Cerebellar cortex (tissue), 1 donor: ENCODE measurements around the gene PTK6.

ENCODE experiments used
- DNase-seq: peaks from one replicate; pipeline ENCODE4 v3.0.0-alpha.2; 2015; ENCODE audit warnings: low spot score

PTK6 gene

DNA sequence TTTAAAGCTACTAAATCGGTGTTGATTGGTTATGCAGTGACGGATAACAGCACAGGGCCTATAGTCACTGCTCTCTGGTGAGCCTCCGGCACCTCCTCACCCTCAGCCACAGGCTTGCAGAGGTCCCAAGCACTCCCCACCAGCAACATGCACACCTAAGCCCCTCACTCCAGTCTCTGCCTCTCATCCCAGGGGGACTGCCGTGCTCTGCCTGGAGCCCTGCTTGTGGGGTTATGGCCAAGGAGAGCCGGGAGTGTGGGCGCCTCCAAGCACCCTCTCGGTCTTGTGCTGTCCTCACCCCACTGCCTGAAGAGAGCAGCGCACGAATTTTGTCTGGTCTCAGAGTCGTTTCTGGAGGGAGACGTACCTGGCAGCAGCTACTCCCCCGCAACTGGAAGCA, 31.5 kb downstream of the PTK6 start:
- no peak for DNase-seq

- DNase-seq, result no peak
These were observed 31.9 kb downstream of the PTK6 start for GRCh38 chr20:63505281-63505680.

DNA sequence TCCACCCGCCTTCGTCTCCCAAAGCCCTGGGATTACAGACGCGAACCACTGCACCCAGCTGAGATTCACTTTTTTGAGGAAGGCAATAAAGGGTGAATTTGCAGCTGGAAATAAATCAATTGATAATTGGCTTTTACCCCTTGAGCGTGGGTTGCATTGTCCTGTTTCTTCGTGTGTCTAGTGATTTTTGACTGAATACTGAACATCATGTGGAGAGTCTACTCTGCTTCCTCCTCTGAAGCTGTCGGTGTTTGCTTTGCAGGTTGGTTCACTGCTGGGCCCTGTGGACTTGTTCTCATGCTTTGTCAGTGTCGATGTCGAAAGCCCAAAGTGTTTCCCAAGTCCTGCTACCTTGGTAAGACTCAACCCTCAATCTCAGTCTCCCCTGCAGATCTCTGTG, 32.5 kb downstream of the PTK6 start:
- DNase-seq, result no peak

DNA sequence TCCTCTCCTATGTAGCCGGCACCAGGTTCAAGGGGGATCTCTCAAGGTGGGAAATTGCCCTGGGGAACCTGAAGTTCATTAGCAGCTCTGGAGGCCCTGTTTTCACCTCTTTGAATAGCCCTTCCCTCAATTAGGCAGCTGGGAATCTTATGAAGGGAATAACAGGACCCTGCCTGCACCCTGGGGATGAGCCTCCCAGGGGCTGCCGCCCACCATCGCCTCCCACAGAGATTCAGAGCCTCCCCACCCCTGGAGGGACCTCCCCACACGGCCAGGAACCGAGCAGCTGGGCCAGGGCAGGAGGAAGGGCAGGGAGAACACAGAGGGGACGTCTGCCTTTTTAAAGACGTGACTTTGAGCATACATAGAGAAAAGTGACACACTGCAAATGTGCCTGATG, 33.7 kb downstream of the PTK6 start:
- no peak for DNase-seq

DNA sequence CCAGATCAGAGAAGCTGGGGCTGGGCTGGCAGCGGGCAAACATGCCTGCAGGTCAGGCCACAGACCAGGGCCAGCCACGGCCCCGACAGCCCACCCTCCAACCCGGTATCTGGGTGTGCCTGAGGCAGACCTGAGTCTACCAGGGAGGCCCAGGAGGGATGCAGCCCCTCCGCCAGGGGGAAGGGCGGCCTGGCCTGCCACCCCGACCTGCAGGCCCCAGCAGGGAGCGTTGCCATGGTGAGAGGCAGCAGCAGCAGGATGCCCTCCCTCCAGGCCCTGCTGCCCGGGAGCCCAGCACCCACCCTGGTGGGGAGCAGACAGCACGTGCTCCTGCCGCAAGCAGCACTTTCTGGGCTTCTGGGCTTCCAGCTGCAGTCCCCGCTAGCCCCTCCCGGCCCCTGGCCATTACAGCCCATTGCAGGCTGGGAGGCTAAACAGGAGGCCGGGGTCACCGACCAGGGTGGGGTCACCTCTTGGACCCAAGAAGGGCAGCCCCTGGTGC, 34.5 kb downstream of the PTK6 start:
- no peak for DNase-seq

DNA sequence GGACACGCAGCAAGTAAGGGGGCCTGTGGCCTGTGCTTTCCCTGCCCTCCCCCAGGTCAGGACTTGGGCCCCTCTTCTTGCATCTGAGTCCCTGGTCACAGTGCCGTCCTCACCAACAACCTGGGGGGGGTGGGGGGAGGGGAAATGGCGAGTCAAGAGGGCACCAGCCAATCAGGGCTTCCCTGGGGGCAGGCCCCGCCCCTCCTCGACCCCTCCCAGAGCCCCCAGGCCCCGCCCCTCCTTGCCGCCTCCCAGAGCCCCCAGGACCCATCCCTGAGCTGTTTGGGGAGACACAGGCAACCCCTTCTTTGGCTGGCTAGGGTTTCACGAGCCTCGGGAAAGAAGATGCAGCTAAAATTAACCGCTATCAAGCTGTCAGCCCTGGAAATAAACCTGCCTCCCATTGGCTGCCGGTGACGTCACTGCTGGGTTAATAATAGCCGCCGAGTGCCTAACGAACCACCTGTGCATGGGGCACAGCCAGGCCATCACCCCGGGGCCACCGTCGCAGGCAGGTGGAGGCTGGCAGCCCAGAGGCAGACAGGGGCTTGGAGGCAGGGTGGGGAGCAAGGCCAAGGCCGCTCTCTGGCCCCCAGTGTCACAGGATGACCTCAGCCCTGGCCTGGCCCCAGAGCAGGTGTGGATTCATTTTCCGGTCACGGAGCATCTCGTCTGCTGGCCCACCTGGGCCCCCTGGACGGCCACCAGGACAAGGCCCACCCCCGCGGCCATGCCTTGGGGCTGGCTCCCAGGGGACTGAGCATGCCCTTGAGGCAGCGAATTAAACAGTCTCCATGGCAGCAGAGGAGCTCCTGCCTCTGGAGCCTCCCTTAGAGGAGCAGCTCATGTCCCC, 35.1 kb downstream of the PTK6 start:
- DNase-seq, result peak; percentile 98

GRCh38 chr20:63500902-63501817, 36.0 kb downstream of the PTK6 start:
- peak; percentile 57 for DNase-seq

GRCh38 chr20:63500151-63500901, 36.9 kb downstream of the PTK6 start:
- peak; percentile 62 for DNase-seq

DNA sequence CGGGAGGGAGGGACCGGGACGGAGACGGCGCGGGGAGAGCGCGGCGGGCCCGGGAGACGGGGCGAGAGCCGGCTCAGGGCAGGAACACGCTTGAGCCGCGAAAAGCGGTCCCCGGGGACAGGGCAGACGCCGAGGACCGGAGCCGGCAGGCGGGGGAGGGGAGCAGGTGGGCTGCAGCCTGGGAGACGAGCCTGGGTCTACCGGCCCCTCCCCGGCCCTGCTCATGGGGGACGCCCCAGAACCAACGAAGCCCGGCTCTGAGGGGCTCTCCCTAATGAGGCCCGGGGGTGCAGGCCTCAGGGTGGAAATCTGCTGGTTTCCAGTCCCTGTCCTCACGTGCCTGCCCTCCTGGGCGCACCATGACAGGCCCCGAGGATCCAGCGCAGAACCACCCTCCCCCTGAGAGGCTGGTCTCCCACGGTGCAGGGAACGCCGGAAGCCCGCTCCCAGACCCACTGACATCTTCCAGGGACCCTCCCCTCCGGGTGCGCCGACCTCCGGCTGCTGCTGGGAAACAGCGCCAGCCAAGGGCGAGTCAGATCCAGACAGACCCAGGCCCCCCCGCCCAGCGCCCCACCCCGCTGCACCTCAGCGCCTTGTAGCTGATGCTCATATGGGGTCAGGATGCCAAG, 37.7 kb downstream of the PTK6 start:
- no peak for DNase-seq

GRCh38 chr20:63498960-63499337, 38.2 kb downstream of the PTK6 start, which contains the start of gene EEF1A2:
EEF1A2 (minus strand) TSS chr20:63499083; CDS start chr20:63497763, 1,320 bp downstream.
- DNase-seq, result peak; percentile 53

GRCh38 chr20:63497946-63498935, 38.9 kb downstream of the PTK6 start:
- DNase-seq, result peak; percentile 58

DNA sequence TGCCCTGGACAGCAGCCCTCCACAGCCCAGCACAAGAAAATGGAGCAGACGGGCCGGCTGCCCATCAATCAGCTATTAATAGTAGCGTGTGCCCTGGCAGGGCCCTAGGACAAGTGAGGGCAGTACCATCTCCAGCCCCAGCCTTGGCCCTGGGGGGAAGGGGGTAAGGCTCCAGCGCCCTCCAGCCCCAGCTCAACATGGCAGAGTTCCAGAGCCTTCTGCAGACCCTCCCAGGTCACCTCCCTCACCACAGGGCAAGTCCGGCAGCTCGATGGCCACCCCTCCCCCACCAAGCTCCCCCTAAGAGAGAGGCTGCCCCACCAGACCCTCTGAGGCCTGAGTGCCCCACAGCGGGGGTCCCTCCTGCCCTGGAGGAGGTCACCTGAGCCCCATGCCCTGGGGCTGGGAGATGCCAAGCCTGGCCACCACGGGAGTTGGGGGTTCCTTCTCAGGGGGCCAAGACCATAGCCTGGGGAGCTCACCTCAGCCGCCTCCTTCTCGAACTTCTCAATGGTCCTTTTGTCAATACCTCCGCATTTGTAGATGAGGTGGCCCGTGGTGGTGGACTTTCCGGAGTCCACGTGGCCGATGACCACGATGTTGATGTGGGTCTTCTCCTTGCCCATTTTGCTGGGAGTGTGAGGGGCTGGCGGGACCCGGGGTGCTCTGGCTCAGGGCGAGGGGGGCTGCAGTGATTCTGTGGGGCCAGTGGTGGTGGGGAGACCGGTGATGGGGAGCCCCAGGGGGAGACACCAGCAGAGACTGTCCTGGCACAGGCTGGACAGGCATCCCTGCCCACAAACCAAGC, 39.8 kb downstream of the PTK6 start:
- DNase-seq, result no peak

- no peak for DNase-seq
These were observed 40.5 kb downstream of the PTK6 start for GRCh38 chr20:63496596-63497120.

- DNase-seq, result peak; percentile 73
These were observed 41.2 kb downstream of the PTK6 start for GRCh38 chr20:63495741-63496595.

- no peak for DNase-seq
These were observed 41.9 kb downstream of the PTK6 start for GRCh38 chr20:63495167-63495720.

DNA sequence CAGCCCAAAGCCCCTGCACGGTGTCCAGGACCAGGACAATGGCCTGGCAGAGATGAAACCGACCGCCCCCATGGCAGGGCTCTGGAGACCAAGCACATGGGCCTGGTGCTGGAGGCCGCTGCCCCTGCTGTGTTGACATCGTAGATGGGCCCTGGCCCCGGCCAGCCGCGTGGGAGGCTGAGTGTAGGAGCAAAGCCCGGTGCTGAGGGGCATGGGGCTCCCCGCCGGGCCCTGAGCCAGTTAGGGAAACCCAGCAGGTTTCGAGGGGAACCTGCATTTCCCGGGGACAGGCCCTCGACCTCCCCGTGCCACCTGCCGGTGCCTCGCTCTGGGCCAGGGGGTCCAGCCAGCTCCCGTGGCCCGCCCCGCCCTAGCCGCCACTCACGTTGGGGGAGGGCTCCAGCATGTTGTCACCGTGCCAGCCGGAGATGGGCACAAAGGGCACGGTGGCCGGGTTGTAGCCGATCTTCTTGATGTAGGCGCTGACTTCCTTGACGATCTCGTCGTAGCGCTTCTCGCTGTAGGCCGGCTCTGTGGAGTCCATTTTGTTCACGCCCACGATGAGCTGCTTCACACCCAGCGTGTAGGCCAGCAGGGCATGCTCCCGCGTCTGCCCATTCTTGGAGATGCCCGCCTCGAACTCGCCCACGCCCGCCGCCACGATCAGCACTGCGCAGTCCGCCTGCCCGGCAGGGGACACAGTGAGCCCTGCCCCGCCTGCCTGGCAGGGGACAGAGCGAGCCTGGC, 42.6 kb downstream of the PTK6 start:
- no peak for DNase-seq

GRCh38 chr20:63494084-63494419, 43.1 kb downstream of the PTK6 start:
- DNase-seq, result peak; percentile 38
